Measurements from ENCODE around the gene CEP85L. TPM values are rescaled to one million over a fixed set of nuclear protein-coding genes. Genes with fewer than 3 reads are reported as not detected.

CEP85L gene
- total and polyA plus RNA-seq, 12 donors: 1.0 to 19.2 (median 8.1) TPM

DNA sequence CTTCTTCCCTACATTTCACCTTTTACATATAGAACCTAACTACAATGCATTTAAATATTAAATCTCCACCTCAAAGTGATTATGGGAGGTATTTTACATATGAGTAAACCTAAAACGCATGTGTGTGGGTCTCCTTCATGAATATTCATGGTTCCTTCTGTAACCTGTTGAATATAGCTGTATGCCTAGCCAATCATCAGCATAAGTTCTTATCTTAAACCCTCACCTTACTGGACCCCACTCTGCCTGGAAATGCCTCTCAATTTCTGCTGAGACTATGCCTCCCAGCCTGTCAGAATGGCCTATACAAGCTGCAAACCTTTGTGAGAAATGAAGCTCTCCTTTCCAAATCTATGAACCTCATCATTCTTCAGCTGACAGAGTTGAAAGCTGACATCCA lies 21.3 kb downstream of the CEP85L start:
- Histone ChIP-seq H3K9me3 (peaks cover 0 to 21% (median 0%) of the 10 kb centered on the region in 11 donors), H3K27ac (no peak overlapping the region), H3K27me3 (no peaks in the 10 kb centered on the region), H3K4me3 (no peak overlapping the region), H3K4me1 (peaks cover 0 to 4% (median 0%) of the 10 kb centered on the region in 9 donors), H3K36me3 (peaks cover 0 to 17% (median 6%) of the 10 kb centered on the region in 9 donors)
- intact Hi-C loops (cut with DNase I): no loop called here
- WGBS, 2 donors: 83% methylated on average over 1 of the region's 1 CpG
- TF ChIP-seq, protein P1, sequence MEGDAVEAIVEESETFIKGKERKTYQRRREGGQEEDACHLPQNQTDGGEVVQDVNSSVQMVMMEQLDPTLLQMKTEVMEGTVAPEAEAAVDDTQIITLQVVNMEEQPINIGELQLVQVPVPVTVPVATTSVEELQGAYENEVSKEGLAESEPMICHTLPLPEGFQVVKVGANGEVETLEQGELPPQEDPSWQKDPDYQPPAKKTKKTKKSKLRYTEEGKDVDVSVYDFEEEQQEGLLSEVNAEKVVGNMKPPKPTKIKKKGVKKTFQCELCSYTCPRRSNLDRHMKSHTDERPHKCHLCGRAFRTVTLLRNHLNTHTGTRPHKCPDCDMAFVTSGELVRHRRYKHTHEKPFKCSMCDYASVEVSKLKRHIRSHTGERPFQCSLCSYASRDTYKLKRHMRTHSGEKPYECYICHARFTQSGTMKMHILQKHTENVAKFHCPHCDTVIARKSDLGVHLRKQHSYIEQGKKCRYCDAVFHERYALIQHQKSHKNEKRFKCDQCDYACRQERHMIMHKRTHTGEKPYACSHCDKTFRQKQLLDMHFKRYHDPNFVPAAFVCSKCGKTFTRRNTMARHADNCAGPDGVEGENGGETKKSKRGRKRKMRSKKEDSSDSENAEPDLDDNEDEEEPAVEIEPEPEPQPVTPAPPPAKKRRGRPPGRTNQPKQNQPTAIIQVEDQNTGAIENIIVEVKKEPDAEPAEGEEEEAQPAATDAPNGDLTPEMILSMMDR (IDR thresholded peaks at IDR 0.05): no peak
- ATAC-seq (no peak), DNase-seq (no peak)

DNA sequence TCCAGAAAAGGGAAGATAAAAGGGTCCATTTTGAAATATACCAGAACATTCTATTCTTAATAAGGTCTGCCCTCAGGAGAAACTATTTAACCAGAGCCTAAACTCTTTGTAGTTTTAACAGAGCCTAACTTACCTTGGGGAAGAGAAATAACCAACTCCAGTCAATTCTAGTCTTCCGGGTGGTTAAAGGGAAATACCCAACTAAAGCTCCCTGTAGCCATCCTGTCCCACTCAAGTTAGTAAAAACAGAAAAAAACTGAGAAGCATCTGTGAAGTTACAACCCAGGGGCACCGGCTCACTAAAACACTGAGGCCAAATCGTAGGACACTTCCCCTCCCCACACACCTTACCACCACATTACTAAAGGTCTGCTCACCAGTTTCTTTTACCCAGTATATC lies 23.7 kb downstream of the CEP85L start:
- H3K36me3 ChIP-seq: peaks cover 0 to 17% (median 6%) of the 10 kb centered on the region in 9 donors
- H3K9me3 ChIP-seq: peaks cover 0 to 21% (median 0%) of the 10 kb centered on the region in 11 donors
- H3K4me1 ChIP-seq: peaks cover 0 to 5% (median 0%) of the 10 kb centered on the region in 9 donors
- no peaks in the 10 kb centered on the region for H3K27me3 ChIP-seq
- no peak overlapping the region for H3K27ac ChIP-seq
- ATAC-seq (no peak), DNase-seq (no peak)
- intact Hi-C loops (cut with DNase I): loop anchor here in 2 of 10 donors (10.0 kb wide), 2 partner anchors 147 to 343 kb away; no protein-coding TSS in a partner anchor
- 79 to 98% methylated on average over 3 of the region's 3 CpGs for WGBS, 2 donors
- H3K4me3 ChIP-seq: no peak overlapping the region
- TF ChIP-seq, protein P1 (IDR thresholded peaks at IDR 0.05): no peak

DNA sequence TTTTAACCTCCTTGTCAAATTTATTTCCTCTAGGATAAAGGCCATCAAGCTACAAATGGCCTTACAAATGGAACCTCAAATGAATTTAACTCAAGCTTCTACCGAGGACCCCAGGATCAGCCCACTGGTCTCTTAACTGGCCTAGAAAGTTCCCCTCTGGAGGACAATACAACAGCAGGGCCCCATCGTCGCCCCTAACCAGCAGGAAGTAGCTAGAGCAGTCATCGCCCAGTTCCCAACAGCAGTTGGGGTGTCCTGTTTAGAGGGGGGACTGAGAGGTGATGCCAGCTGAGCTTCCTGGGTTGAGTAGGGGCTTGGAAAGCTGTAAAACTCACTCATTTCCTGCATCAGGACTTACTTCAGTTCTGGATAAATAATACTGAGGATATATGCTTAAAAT lies 25.6 kb downstream of the CEP85L start:
- no peak for ATAC-seq
- Histone ChIP-seq H3K4me1 (peaks cover 0 to 24% (median 7%) of the 10 kb centered on the region in 9 donors), H3K27ac (no peak overlapping the region), H3K27me3 (no peaks in the 10 kb centered on the region), H3K36me3 (peaks cover 0 to 10% (median 0%) of the 10 kb centered on the region in 9 donors), H3K9me3 (peaks cover 0 to 21% (median 0%) of the 10 kb centered on the region in 11 donors), H3K4me3 (no peak overlapping the region)
- 96 to 99% methylated on average over 4 of the region's 4 CpGs for WGBS, 2 donors
- TF ChIP-seq, protein P1 (IDR thresholded peaks at IDR 0.05): no peak
- DNase-seq: no peak
- intact Hi-C loops (cut with DNase I): loop anchor here in 2 of 10 donors (10.0 kb wide), 2 partner anchors 149 to 341 kb away; no protein-coding TSS in a partner anchor

DNA sequence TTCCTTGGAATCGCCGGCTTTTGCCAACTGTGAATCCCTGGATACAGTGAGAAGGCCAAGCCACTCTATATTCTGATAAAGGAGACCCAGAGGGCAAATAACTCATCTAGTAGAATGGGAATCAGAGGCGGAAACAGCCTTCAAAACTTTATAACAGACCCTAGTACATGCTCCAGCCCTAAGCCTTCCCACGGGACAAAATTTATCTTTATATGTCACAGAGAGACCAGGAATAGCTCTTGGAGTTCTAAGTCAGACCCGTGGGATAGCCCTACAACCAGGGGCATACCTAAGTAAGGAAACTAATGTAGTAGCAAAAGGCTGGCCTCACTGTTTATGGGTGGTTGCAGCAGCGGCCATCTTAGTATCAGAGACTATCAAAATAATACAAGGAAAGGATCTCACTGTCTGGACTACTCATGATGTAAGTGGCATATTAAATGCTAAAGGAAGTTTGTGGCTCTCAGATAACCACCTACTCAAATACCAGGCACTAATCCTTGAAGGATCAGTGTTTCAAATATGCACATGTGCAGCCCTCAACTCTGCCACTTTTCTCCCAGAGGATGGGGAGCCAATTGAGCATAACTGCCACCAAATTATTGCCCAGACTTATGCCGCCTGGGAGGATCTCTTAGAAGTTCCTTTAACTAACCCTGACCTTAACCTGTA lies 29.5 kb downstream of the CEP85L start:
- intact Hi-C loops (cut with DNase I): loop anchor here in 2 of 10 donors (10.0 kb wide), 2 partner anchors 153 to 337 kb away; no protein-coding TSS in a partner anchor
- 79 to 80% methylated on average over 7 of the region's 7 CpGs for WGBS, 2 donors
- peaks cover 0 to 41% (median 21%) of the 10 kb centered on the region in 9 donors for H3K4me1 ChIP-seq
- ATAC-seq (peak; percentile 28 to 71 (median 50)), DNase-seq (no peak)
- peak overlapping the region in 1 of 10 donors; percentile 14 for H3K27ac ChIP-seq
- H3K36me3 ChIP-seq: no peaks in the 10 kb centered on the region
- no peak overlapping the region for H3K4me3 ChIP-seq
- TF ChIP-seq, protein P1 (IDR thresholded peaks at IDR 0.05): no peak
- H3K9me3 ChIP-seq: peaks cover 0 to 12% (median 0%) of the 10 kb centered on the region in 11 donors
- H3K27me3 ChIP-seq: no peaks in the 10 kb centered on the region
